Keratinocyte (primary cell): ENCODE data around the gene DMKN.

Experiments used
- CTCF ChIP-seq, 3 experiments: IDR thresholded peaks in 1 of 3; conservative IDR thresholded peaks in 1 of 3; optimal IDR thresholded peaks in 1 of 3; 2 replicates in 2 of 3; 3 replicates in 1 of 3; pipeline versions ENCODE3 to v1.5.1; 2011; ENCODE audit warnings: low read length in 3 of 3, mild to moderate bottlenecking in 3 of 3, moderate library complexity in 2 of 3, control low read depth in 1 of 3, inconsistent platforms in 1 of 3; ENCODE audit not compliant: insufficient read depth in 2 of 3; ENCODE audit errors: extremely low read depth in 1 of 3
- EZH2 ChIP-seq: IDR thresholded peaks from one replicate; pipeline ENCODE4 v1.6.1; 2012; ENCODE audit warnings: inconsistent platforms, mild to moderate bottlenecking, low read length, moderate library complexity

- TF ChIP-seq EZH2 (no peak), CTCF (optimal IDR thresholded peaks at IDR 0.05 in 1 of 3, IDR thresholded peaks at IDR 0.05 in 1 of 3, conservative IDR thresholded peaks at IDR 0.05 in 1 of 3; ENCODE audit: extremely low read depth in 1 of 3, insufficient read depth in 2 of 3, low read length in 3 of 3) (no peak)
Measured at GRCh38 chr19:35514282-35514809, 897 bp upstream of the DMKN start.
